ENCODE measurements around the gene SPC24. TPM values are rescaled to one million over a fixed set of nuclear protein-coding genes. Genes with fewer than 3 reads are reported as not detected.
A peak's percentile ranks its signal among the peaks of the same experiment; 100 is the strongest.

The SPC24 gene
- total RNA-seq, 4 donors from 2014 or later = 2.6 to 47.4 TPM; not detected in 2

GRCh38 chr19:11196406-11197287 is 41.1 kb upstream of the SPC24 start:
- 6 to 12% methylated on average over 20 to 38 of the region's 47 CpGs for WGBS, 2 donors (ENCODE audit: low coverage in 1 of 2)
- Histone ChIP-seq H3K4me1 (peaks cover 0 to 48% (median 28%) of the 10 kb centered on the region in 4 donors), H3K27me3 (no peaks in the 10 kb centered on the region), H3K4me3 (peak overlapping the region; percentile 53 to 82 (median 60)), H3K36me3 (peaks cover 0 to 6% (median 0%) of the 10 kb centered on the region in 4 donors), H3K9me3 (no peaks in the 10 kb centered on the region), H3K27ac (peak overlapping the region; percentile 90 to 96 (median 94))
- TF ChIP-seq, protein P1, sequence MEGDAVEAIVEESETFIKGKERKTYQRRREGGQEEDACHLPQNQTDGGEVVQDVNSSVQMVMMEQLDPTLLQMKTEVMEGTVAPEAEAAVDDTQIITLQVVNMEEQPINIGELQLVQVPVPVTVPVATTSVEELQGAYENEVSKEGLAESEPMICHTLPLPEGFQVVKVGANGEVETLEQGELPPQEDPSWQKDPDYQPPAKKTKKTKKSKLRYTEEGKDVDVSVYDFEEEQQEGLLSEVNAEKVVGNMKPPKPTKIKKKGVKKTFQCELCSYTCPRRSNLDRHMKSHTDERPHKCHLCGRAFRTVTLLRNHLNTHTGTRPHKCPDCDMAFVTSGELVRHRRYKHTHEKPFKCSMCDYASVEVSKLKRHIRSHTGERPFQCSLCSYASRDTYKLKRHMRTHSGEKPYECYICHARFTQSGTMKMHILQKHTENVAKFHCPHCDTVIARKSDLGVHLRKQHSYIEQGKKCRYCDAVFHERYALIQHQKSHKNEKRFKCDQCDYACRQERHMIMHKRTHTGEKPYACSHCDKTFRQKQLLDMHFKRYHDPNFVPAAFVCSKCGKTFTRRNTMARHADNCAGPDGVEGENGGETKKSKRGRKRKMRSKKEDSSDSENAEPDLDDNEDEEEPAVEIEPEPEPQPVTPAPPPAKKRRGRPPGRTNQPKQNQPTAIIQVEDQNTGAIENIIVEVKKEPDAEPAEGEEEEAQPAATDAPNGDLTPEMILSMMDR (IDR thresholded peaks at IDR 0.05) = no peak
- TF ChIP-seq EP300 (IDR thresholded peaks at IDR 0.05; ENCODE audit: low read depth) = no peak
- no peak for TF ChIP-seq POLR2A (IDR thresholded peaks at IDR 0.05)
- TF ChIP-seq POLR2AphosphoS5 (IDR thresholded peaks at IDR 0.05) = no peak
- intact Hi-C loops (cut with DNase I; ENCODE audit: low total_unique reads) (no loop called here), in situ Hi-C loops (cut with MboI; ENCODE audit: low pct_ligation_motif_present in 1 of 4, low pct_unique_long_range_greater_than_20kb in 1 of 4, low sequenced_read_pairs in 3 of 4) (no loop called here)
- DNase-seq = peak; percentile 36

- peak overlapping the region; percentile 3 to 82 (median 57) for H3K4me3 ChIP-seq
Measured at GRCh38 chr19:11195681-11196080, 40.1 kb upstream of the SPC24 start.

DNA sequence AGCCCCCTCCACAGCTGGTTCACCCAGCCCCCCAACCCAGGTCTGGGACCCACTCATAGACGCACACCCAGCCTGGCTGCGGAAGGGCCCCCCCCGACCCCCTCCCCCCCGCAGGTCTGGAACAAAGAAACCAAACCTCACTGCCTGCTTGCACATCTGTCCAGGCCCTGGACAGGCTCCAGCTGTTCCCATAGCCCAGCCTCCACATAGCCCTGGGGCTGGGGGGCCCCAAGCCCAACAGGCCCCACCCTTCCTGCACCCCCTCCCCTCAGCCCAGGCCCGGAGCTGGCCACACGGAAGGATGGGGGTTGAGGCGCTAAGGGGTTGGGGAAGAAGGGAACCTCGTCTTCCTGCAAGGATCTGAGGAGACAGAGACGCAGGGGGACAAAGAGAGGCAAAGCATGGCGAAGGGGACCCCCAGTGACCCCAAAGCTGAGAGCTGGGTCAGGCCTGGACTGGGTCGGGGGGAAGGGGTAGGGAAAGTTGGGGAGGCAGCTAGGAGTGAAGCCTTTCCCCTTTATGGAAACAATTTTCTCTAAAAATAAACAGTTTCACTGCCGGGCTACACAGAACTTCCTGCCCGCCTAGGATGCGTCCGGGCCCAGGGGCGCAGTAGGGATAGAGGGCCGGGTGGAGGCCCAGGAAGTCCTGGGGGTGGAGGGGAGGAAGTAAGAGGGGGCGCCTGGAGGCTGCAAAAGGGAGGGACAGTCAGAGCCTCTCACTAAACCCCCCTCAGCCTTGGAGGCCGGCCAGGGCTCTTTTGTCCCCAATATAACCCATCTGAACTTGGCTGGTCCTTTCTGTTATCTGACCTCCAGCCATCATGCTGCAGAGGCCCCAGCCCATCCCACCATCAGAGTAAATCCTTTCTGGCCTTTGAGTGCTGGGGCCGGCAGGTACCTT is 39.3 kb upstream of the SPC24 start:
- H3K4me1 ChIP-seq = peaks cover 6 to 65% (median 37%) of the 10 kb centered on the region in 4 donors

More at GRCh38 chr19:11195681-11196080, 40.1 kb upstream of the SPC24 start:
- 58 to 62% methylated on average over 12 of the region's 12 CpGs for WGBS, 2 donors (ENCODE audit: low coverage in 1 of 2)
- no peaks in the 10 kb centered on the region for H3K27me3 ChIP-seq
- DNase-seq = no peak
- H3K36me3 ChIP-seq = peaks cover 0 to 6% (median 0%) of the 10 kb centered on the region in 4 donors
- H3K27ac ChIP-seq = peak overlapping the region; percentile 90 to 96 (median 94)
- intact Hi-C loops (cut with DNase I; ENCODE audit: low total_unique reads) = no loop called here
- TF ChIP-seq EP300 (IDR thresholded peaks at IDR 0.05; ENCODE audit: low read depth) (no peak), POLR2AphosphoS5 (IDR thresholded peaks at IDR 0.05) (no peak), POLR2A (IDR thresholded peaks at IDR 0.05) (no peak)
- TF ChIP-seq, protein P1 (IDR thresholded peaks at IDR 0.05) = no peak
- in situ Hi-C loops (cut with MboI; ENCODE audit: low pct_ligation_motif_present in 1 of 4, low pct_unique_long_range_greater_than_20kb in 1 of 4, low sequenced_read_pairs in 3 of 4) = no loop called here
- H3K9me3 ChIP-seq = no peaks in the 10 kb centered on the region
- H3K4me1 ChIP-seq = peaks cover 0 to 57% (median 29%) of the 10 kb centered on the region in 4 donors

More for the DNA sequence above, 39.3 kb upstream of the SPC24 start:
- H3K9me3 ChIP-seq = no peaks in the 10 kb centered on the region
- H3K27me3 ChIP-seq = no peaks in the 10 kb centered on the region
- peak overlapping the region; percentile 11 to 82 (median 57) for H3K4me3 ChIP-seq
- 35 to 47% methylated on average over 3 to 16 of the region's 20 CpGs for whole genome bisulfite sequencing, 2 donors (ENCODE audit: low coverage in 1 of 2)
- peak overlapping the region; percentile 90 to 96 (median 94) for H3K27ac ChIP-seq
- no peak for TF ChIP-seq POLR2A (IDR thresholded peaks at IDR 0.05)
- TF ChIP-seq POLR2AphosphoS5 (IDR thresholded peaks at IDR 0.05) = no peak
- TF ChIP-seq, protein P1 (IDR thresholded peaks at IDR 0.05) = no peak
- TF ChIP-seq EP300 (IDR thresholded peaks at IDR 0.05; ENCODE audit: low read depth) = no peak
- no peak for DNase-seq
- intact Hi-C loops (cut with DNase I; ENCODE audit: low total_unique reads) = no loop called here
- H3K36me3 ChIP-seq = peaks cover 0 to 6% (median 0%) of the 10 kb centered on the region in 4 donors
- in situ Hi-C loops (cut with MboI; ENCODE audit: low pct_ligation_motif_present in 1 of 4, low pct_unique_long_range_greater_than_20kb in 1 of 4, low sequenced_read_pairs in 3 of 4) = no loop called here

Measured in transverse colon (tissue), 4 donors.